Esophagus muscularis mucosa (tissue), 4 donors: ENCODE measurements around the gene FBXO22. TPM values are rescaled to one million over a fixed set of nuclear protein-coding genes. Genes with fewer than 3 reads are reported as not detected.

Source experiments
- DNase-seq: peaks from one replicate; pipeline ENCODE4 v3.0.0-alpha.2; 2017; ENCODE audit errors: extremely low spot score
- H3K27ac ChIP-seq, 4 donors: fragments of 200-600 bp; sonication (generic); replicated peaks in 1 of 4; 1 replicate in 3 of 4; 2 replicates in 1 of 4; pipeline ENCODE4 v1.5.1; 2016 to 2019; ENCODE audit warnings: mild to moderate bottlenecking in 1 of 4
- H3K27me3 ChIP-seq, 4 donors: fragments of 200-600 bp; sonication (generic); one replicate each; pipeline versions ENCODE4 v1.5.1 to v1.6.0; 2016 to 2019
- H3K36me3 ChIP-seq, 4 donors: fragments of 200-600 bp; sonication (generic); one replicate each; pipeline ENCODE4 v1.5.1; 2016 to 2019
- H3K4me1 ChIP-seq, 4 donors: fragments of 200-600 bp; sonication (generic); one replicate each; pipeline ENCODE4 v1.5.1; 2016 to 2019
- H3K4me3 ChIP-seq, 4 donors: fragments of 200-600 bp; sonication (generic); 1 replicate in 2 of 4; 2 replicates in 2 of 4; pipeline ENCODE4 v1.5.1; 2016 to 2019; ENCODE audit warnings: mild to moderate bottlenecking in 4 of 4, moderate library complexity in 1 of 4
- H3K9me3 ChIP-seq, 4 donors: fragments of 200-600 bp; sonication (generic); 1 replicate in 3 of 4; 2 replicates in 1 of 4; pipeline ENCODE4 v1.5.1; 2016 to 2019
- EP300 ChIP-seq: sonication (generic); formaldehyde crosslinking; IDR thresholded peaks from one replicate; pipeline ENCODE4 v1.6.1; 2017; ENCODE audit warnings: antibody characterized with exemption
- WGBS: methylation state at CpG from one replicate; pipeline ENCODE4 v1.1.5; 2018; 5-methylcytosine and 5-hydroxymethylcytosine counted together
- intact Hi-C: fragments of 100-400 bp; cut with DNase I; formaldehyde crosslinking; loops from one replicate; pipeline ENCODE4 v1.15.1; 2023
- small RNA-seq, 3 donors: library from RNA; depleted of rRNA; stranded (forward); fragments of <200 nt; gene quantifications; one replicate each; pipeline ENCODE3, GENCODE V24; 2016
- total RNA-seq, 4 donors: library from RNA; depleted of rRNA; stranded (reverse); fragments of >200 nt; gene quantifications; one replicate each; pipeline versions ENCODE4 v1.1.0 to v1.2.1, GENCODE V29; 2016
- TF ChIP-seq, protein P1 (sequence below), 3 experiments: fragments of 200-600 bp in 2 of 3; fragments of 450-650 bp in 1 of 3; sonication (generic) in 2 of 3; IDR thresholded peaks; one replicate each; pipeline ENCODE4 v1.5.1; 2017 to 2019; ENCODE audit warnings: antibody characterized with exemption in 3 of 3, mild to moderate bottlenecking in 2 of 3, moderate library complexity in 1 of 3

FBXO22 gene
- total RNA-seq, 4 donors from 2014 or later = 10.4 to 23.8 (median 17.7) TPM

GRCh38 chr15:75989875-75990274, 86.2 kb downstream of the FBXO22 start:
- H3K9me3 ChIP-seq = no peaks in the 10 kb centered on the region
- no peaks in the 10 kb centered on the region for H3K36me3 ChIP-seq
- no peak overlapping the region for H3K4me3 ChIP-seq
- 79% methylated on average over 7 of the region's 7 CpGs for WGBS
- H3K27me3 ChIP-seq = no peaks in the 10 kb centered on the region
- no peak for TF ChIP-seq EP300
- TF ChIP-seq, protein P1, sequence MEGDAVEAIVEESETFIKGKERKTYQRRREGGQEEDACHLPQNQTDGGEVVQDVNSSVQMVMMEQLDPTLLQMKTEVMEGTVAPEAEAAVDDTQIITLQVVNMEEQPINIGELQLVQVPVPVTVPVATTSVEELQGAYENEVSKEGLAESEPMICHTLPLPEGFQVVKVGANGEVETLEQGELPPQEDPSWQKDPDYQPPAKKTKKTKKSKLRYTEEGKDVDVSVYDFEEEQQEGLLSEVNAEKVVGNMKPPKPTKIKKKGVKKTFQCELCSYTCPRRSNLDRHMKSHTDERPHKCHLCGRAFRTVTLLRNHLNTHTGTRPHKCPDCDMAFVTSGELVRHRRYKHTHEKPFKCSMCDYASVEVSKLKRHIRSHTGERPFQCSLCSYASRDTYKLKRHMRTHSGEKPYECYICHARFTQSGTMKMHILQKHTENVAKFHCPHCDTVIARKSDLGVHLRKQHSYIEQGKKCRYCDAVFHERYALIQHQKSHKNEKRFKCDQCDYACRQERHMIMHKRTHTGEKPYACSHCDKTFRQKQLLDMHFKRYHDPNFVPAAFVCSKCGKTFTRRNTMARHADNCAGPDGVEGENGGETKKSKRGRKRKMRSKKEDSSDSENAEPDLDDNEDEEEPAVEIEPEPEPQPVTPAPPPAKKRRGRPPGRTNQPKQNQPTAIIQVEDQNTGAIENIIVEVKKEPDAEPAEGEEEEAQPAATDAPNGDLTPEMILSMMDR (IDR thresholded peaks at IDR 0.05) = no peak
- H3K27ac ChIP-seq = no peak overlapping the region
- no peaks in the 10 kb centered on the region for H3K4me1 ChIP-seq
- intact Hi-C loops = no loop called here
- no peak for DNase-seq

Small RNA genes lying within 50 kb of the gene (small RNA-seq; reads per million reads assigned to genes)
- 0 reads per million in 3 donors for gene RN7SL510P

Other genes starting within 250 kb of the FBXO22 start
- gene CSPG4, start 191.0 kb upstream of the FBXO22 start, total RNA-seq = 100 to 1,000 TPM; 133 to 386 (median 182) TPM
- gene UBE2Q2, start 60.4 kb upstream of the FBXO22 start, total RNA-seq = 10 to 100 TPM; 64.3 to 76.7 (median 73.3) TPM
- gene NRG4, start 108.5 kb downstream of the FBXO22 start, total RNA-seq = not detected
- under 1 TPM in 2 of 4 donors, not detected in 2; 0.17 to 0.40 TPM for gene TMEM266, start 156.1 kb downstream of the FBXO22 start, total RNA-seq